GM18505 (cell line): ENCODE measurements around the gene BZW2.

ENCODE experiments used
- ATAC-seq: cut with Tn5 transposase; IDR thresholded peaks from one replicate; pipeline ENCODE4 v1.9.1; 2021; ENCODE audit not compliant: unreplicated experiment
- POLR2A ChIP-seq: IDR thresholded peaks from 4 replicates; pipeline ENCODE4 v1.6.1; 2011; ENCODE audit warnings: borderline replicate concordance; ENCODE audit not compliant: insufficient read depth, insufficient read length; ENCODE audit errors: extremely low read depth

The BZW2 gene

GRCh38 chr7:16747102-16747501 is 101.1 kb downstream of the BZW2 start:
- no peak for ATAC-seq
- TF ChIP-seq POLR2A, result no peak

DNA sequence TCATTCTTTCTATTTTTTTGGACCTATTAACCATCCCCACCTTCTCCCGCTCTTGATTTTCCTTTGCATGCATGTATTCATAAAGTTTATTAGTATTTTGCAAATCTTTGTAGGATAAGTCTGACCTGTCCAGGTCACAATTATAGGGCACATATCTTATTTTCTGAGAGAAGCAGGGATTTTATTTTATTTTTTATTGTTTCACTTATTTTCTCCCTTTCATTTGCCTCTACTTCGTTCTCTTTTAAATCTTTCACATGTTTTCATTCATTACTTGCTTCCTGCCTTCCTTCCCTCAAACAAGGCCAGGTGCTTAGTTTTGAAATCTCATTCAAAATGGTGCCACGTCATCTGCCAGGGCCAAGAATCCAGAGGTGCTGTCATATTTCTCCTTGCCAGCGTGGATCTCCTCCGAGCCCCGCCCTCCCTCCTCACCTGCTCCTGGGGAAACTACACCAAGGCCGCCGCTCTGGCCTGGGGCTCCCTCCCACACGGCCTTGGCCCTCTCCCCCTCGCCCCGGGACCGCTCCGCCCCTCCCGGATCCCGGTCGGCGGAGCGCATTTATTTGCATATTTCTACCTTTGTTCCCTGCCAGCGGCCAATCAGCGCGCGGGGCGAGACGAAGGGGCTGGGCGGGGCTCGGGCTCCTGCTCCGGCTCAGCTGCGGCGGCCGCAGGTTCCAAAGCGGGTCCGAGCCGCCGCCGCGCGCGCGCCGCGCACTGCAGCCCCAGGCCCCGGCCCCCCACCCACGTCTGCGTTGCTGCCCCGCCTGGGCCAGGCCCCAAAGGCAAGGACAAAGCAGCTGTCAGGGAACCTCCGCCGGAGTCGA is 107.3 kb downstream of the BZW2 start, which contains the start of gene TSPAN13:
TSPAN13 (plus strand) TSS at position 654 of the 830 bp plus-strand sequence. CDS start 213 bp downstream, outside the sequence.
- peak; percentile 60 for ATAC-seq
- no peak for TF ChIP-seq POLR2A

DNA sequence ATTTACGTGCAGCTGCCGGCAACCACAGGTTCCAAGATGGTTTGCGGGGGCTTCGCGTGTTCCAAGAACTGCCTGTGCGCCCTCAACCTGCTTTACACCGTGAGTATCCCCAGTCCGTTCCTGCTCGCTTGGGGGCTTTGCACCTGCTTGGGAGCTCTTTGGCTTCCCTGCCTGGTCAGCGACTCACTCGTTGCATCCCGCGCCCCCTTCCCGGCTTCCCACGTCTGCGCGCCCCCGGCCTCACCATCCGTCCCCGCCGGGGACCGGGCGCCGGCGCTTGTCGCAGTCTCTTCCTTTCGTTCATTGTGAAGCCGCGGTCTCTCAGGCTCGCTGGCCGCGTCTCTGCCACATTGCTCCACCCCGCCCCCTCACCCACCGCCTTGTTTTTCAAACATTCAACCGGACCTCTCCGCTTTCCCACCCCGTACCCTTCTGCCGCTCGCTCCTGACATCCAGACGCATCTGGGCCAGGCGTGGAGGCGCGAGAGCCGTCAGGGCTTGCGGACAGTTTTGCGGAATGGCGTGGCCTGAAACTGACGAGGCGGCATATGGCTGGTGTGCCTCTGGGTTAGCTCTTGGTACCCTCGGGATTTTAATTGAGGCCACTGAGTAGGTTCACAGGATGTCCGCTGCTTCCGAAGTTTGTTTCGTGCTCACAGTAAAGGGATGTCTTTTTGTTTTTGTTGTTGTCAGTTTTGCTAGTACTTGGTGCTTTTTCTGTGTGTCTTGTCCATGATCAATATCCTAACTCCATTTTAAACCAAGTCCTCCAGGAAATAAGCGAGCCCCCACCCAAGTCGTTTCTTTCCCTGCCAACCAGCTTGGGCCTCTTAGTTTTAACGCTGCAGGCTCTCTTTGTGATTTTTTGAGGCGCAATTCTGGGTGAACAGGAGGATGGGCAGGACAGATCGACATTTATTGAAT is 108.2 kb downstream of the BZW2 start:
- TF ChIP-seq POLR2A, result no peak
- peak; percentile 35 for ATAC-seq

GRCh38 chr7:16754856-16755317 is 108.9 kb downstream of the BZW2 start:
- ATAC-seq, result no peak
- no peak for TF ChIP-seq POLR2A

DNA sequence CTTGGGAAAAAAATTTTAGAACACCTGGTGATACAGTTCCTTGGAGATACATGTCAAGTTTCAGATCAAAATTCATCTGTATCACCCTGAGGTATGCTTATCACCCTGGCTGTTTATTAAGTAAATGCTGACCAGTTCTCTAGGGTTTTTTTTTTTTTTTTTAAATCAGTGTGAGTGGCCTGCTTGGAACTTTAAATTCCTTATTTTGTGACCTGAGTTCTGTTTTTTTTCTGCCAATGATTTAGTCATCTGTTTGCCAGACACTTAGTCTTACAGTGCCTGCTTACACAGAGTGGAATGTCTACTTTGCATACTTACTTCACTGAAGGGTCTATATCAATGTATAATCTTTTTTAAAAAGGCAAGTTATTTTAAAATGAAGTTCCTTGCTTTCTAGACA is 109.4 kb downstream of the BZW2 start:
- no peak for ATAC-seq
- TF ChIP-seq POLR2A, result no peak
